ENCODE results near the gene RAB39A.

Gene RAB39A

GRCh38 chr11:107988397-107989158 is 60.3 kb downstream of the RAB39A start:
- H3K9me3 ChIP-seq = no peaks in the 10 kb centered on the region
- in situ Hi-C loops (cut with MboI; ENCODE audit: low sequenced_read_pairs) = no loop called here
- DNase-seq (ENCODE audit: low spot score in 2 of 2) = no peak
- peaks cover 12% of the 10 kb centered on the region; the same call in 1 of the 2 replicates for H3K4me1 ChIP-seq
- H3K36me3 ChIP-seq (replicated peaks) = no peaks in the 10 kb centered on the region
- H3K27me3 ChIP-seq (ENCODE audit: low read depth) = no peaks in the 10 kb centered on the region
- no peak overlapping the region for H3K4me3 ChIP-seq

- no peaks in the 10 kb centered on the region for H3K27me3 ChIP-seq (ENCODE audit: low read depth)
- H3K4me1 ChIP-seq = peaks cover 19% of the 10 kb centered on the region
- H3K4me3 ChIP-seq = no peak overlapping the region
- H3K36me3 ChIP-seq (replicated peaks) = no peaks in the 10 kb centered on the region
- H3K9me3 ChIP-seq = 0 out of 2 replicates have a peak, but pooled peaks cover 3% of the 10 kb centered on the region
- peak; percentile 52 to 64 for DNase-seq (ENCODE audit: low spot score in 2 of 2)
- in situ Hi-C loops (cut with MboI; ENCODE audit: low sequenced_read_pairs) = no loop called here
Observed at GRCh38 chr11:107991868-107992414, 63.7 kb downstream of the RAB39A start.

- in situ Hi-C loops (cut with MboI; ENCODE audit: low sequenced_read_pairs) = no loop called here
- Histone ChIP-seq H3K9me3 (0 out of 2 replicates have a peak, but pooled peaks cover 3% of the 10 kb centered on the region), H3K27me3 (ENCODE audit: low read depth) (no peaks in the 10 kb centered on the region), H3K36me3 (replicated peaks) (no peaks in the 10 kb centered on the region), H3K4me1 (peaks cover 19% of the 10 kb centered on the region), H3K4me3 (no peak overlapping the region)
- no peak for DNase-seq (ENCODE audit: low spot score in 2 of 2)
Observed at GRCh38 chr11:107996006-107996776, 67.9 kb downstream of the RAB39A start.

- Histone ChIP-seq H3K36me3 (replicated peaks) (no peaks in the 10 kb centered on the region), H3K4me3 (no peak overlapping the region), H3K4me1 (peaks cover 7% of the 10 kb centered on the region), H3K27me3 (ENCODE audit: low read depth) (no peaks in the 10 kb centered on the region; the same call in 1 of the 2 replicates), H3K9me3 (0 out of 2 replicates have a peak, but pooled peaks cover 3% of the 10 kb centered on the region)
- in situ Hi-C loops (cut with MboI; ENCODE audit: low sequenced_read_pairs) = no loop called here
- no peak for DNase-seq (ENCODE audit: low spot score in 2 of 2)
Observed at GRCh38 chr11:107998761-107999160, 70.5 kb downstream of the RAB39A start.

GRCh38 chr11:107999759-108000455 is 71.7 kb downstream of the RAB39A start:
- H3K27me3 ChIP-seq (ENCODE audit: low read depth) = no peaks in the 10 kb centered on the region; the same call in 1 of the 2 replicates
- no peaks in the 10 kb centered on the region for H3K36me3 ChIP-seq (replicated peaks)
- no peak overlapping the region for H3K4me3 ChIP-seq
- peaks cover 2% of the 10 kb centered on the region for H3K4me1 ChIP-seq
- in situ Hi-C loops (cut with MboI; ENCODE audit: low sequenced_read_pairs) = loop anchor here (25.0 kb wide), 1 partner anchor 662 kb away; the partner anchor contains the start of gene DDX10
- 0 out of 2 replicates have a peak, but pooled peaks cover 2% of the 10 kb centered on the region for H3K9me3 ChIP-seq
- DNase-seq (ENCODE audit: low spot score in 2 of 2) = peak; percentile 72 to 76

- in situ Hi-C loops (cut with MboI; ENCODE audit: low sequenced_read_pairs) = loop anchor here (25.0 kb wide), 1 partner anchor 660 kb away; the partner anchor contains the start of gene DDX10
Observed at GRCh38 chr11:108002476-108002875, 74.2 kb downstream of the RAB39A start.

GRCh38 chr11:108003623-108004022 is 75.4 kb downstream of the RAB39A start:
- DNase-seq (ENCODE audit: low spot score in 2 of 2) = no peak
- Histone ChIP-seq H3K36me3 (replicated peaks) (no peaks in the 10 kb centered on the region), H3K4me3 (no peak overlapping the region), H3K27me3 (ENCODE audit: low read depth) (no peaks in the 10 kb centered on the region; the same call in 1 of the 2 replicates), H3K9me3 (no peaks in the 10 kb centered on the region), H3K4me1 (no peaks in the 10 kb centered on the region)
- in situ Hi-C loops (cut with MboI; ENCODE audit: low sequenced_read_pairs) = loop anchor here (25.0 kb wide), 1 partner anchor 659 kb away; the partner anchor contains the start of gene DDX10

More at GRCh38 chr11:108002476-108002875, 74.2 kb downstream of the RAB39A start:
- Histone ChIP-seq H3K9me3 (no peaks in the 10 kb centered on the region), H3K36me3 (replicated peaks) (no peaks in the 10 kb centered on the region), H3K4me3 (no peak overlapping the region), H3K27me3 (ENCODE audit: low read depth) (no peaks in the 10 kb centered on the region; the same call in 1 of the 2 replicates), H3K4me1 (no peaks in the 10 kb centered on the region)
- no peak for DNase-seq (ENCODE audit: low spot score in 2 of 2)

GRCh38 chr11:108007819-108008218 is 79.6 kb downstream of the RAB39A start:
- in situ Hi-C loops (cut with MboI; ENCODE audit: low sequenced_read_pairs) = loop anchor here (25.0 kb wide), 1 partner anchor 654 kb away; the partner anchor contains the start of gene DDX10
- H3K27me3 ChIP-seq (ENCODE audit: low read depth) = no peaks in the 10 kb centered on the region
- H3K4me3 ChIP-seq = no peak overlapping the region
- peaks cover 7% of the 10 kb centered on the region for H3K36me3 ChIP-seq (replicated peaks)
- DNase-seq (ENCODE audit: low spot score in 2 of 2) = no peak
- peaks cover 15% of the 10 kb centered on the region for H3K4me1 ChIP-seq
- no peaks in the 10 kb centered on the region for H3K9me3 ChIP-seq

GRCh38 chr11:108008656-108009496 is 80.6 kb downstream of the RAB39A start, which contains the start of gene CUL5:
TSS of gene CUL5 (plus strand) at chr11:108008898. CDS start at chr11:108009349, 451 bp downstream.
- peaks cover 16% of the 10 kb centered on the region for H3K4me1 ChIP-seq
- peak within 1 kb of the TSS; percentile 92 for H3K4me3 ChIP-seq
- no peaks in the 10 kb centered on the region for H3K27me3 ChIP-seq (ENCODE audit: low read depth)
- in situ Hi-C loops (cut with MboI; ENCODE audit: low sequenced_read_pairs) = loop anchor here (25.0 kb wide), 1 partner anchor 653 kb away; the partner anchor contains the start of gene DDX10
- peak; percentile 83 to 95 for DNase-seq (ENCODE audit: low spot score in 2 of 2)
- H3K9me3 ChIP-seq = no peaks in the 10 kb centered on the region
- H3K36me3 ChIP-seq (replicated peaks) = peaks cover 7% of the 10 kb centered on the region

GRCh38 chr11:108009497-108010370 is 81.5 kb downstream of the RAB39A start:
- peak; percentile 15 to 29 for DNase-seq (ENCODE audit: low spot score in 2 of 2)
- Histone ChIP-seq H3K36me3 (replicated peaks) (peaks cover 7% of the 10 kb centered on the region), H3K4me3 (peak overlapping the region; percentile 92), H3K27me3 (ENCODE audit: low read depth) (no peaks in the 10 kb centered on the region), H3K4me1 (peaks cover 19% of the 10 kb centered on the region), H3K9me3 (no peaks in the 10 kb centered on the region)
- in situ Hi-C loops (cut with MboI; ENCODE audit: low sequenced_read_pairs) = loop anchor here (25.0 kb wide), 1 partner anchor 653 kb away; the partner anchor contains the start of gene DDX10

GRCh38 chr11:108012139-108012725 is 84.0 kb downstream of the RAB39A start:
- Histone ChIP-seq H3K4me3 (no peak overlapping the region), H3K9me3 (no peaks in the 10 kb centered on the region), H3K27me3 (ENCODE audit: low read depth) (no peaks in the 10 kb centered on the region), H3K36me3 (replicated peaks) (peaks cover 7% of the 10 kb centered on the region), H3K4me1 (peaks cover 19% of the 10 kb centered on the region)
- no peak for DNase-seq (ENCODE audit: low spot score in 2 of 2)
- in situ Hi-C loops (cut with MboI; ENCODE audit: low sequenced_read_pairs) = loop anchor here (25.0 kb wide), 1 partner anchor 650 kb away; the partner anchor contains the start of gene DDX10

Data from HAP-1 (cell line).